Stimulated activated CD8-positive, alpha-beta memory T cell treated with anti-CD3 and anti-CD28 coated beads, Interleukin-7, amount 100 ng/mL, for 48 hours (primary cell): ENCODE measurements around the gene TMEM269.
"Not testable (repeated sequence)": the region's sequence is repeated elsewhere in the genome, so short reads cannot be mapped to it uniquely, and the experiment has no call there.

Experiments
- DNase-seq, 2 donors: peaks; one replicate each; pipeline ENCODE4 v3.0.0-alpha.2; 2020; ENCODE audit warnings: low read depth in 1 of 2; ENCODE audit errors: extremely low read depth in 1 of 2

TMEM269 gene

DNA sequence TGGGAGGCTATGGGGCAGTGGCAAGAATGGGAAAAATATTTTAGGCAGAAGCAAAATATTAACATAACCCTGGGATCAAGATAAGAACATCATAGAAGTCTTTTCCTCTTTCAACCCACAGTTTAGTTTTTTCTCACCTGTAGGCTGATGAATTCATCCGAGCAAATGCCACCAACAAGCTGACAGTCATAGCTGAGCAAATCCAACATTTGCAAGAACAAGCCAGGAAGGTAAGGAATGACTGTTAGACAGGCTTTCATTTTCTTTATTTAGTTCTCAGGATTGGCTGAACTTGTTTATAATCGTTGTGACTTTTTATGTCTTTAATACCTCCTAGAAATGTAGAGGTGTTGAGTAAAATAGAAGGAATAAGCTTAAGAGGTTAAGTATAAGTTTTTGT lies 11.4 kb upstream of the TMEM269 start:
- DNase-seq = no peak

DNA sequence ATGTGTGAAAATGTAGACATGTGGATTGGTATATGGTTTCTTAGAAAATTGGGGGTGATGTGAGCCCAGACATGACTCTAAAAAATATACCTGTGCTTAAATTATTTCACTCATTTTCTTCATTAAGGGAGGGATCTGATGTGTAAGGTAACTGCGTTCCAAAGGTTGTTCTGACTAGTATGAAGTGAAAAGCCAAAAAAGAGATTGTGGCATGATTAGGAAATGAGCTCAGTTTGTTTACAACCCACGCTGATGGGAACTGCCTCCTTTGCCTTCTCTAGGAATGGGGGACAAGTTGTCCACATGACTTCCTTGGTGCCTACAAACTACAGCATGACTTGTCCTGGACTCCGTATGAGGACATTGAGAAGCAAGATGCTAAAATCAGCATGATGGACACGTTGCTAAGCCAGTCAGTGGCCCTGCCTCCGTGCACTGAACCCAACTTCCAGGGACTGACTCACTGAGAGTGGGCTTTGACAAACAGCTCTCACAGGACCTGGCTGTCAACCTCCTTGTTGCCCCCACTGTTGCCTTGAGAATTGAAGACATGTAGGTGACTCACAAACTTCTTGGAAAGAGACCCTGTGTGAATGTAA lies 9.8 kb upstream of the TMEM269 start:
- no peak for DNase-seq

GRCh38 chr1:42776502-42776901 lies 8.3 kb upstream of the TMEM269 start:
- DNase-seq = no peak

DNA sequence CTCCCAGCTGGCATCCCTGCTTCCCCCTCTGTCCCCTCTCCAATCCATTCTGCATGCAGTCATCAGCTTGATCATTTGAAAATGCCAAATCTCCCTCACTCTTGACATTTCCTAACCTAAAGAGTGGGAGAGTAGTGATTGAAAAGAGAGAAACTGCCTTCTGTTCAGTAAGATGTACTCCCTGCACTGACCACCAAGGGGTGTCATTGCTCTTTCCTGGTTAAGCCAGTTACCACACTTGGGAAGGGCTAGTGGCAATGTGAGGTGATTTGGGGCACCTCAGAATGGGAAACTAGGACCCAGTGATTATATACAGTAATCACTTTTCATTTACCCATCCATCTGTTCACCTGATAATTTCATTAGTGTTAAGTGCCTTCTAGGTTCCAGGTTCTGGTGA lies 6.9 kb upstream of the TMEM269 start:
- DNase-seq = no peak

- no peak for DNase-seq
Observed at GRCh38 chr1:42779725-42780124, 5.1 kb upstream of the TMEM269 start.

GRCh38 chr1:42780176-42780575 lies 4.6 kb upstream of the TMEM269 start:
- no peak for DNase-seq

- no peak for DNase-seq
Observed at GRCh38 chr1:42783092-42783491, 1.7 kb upstream of the TMEM269 start.

GRCh38 chr1:42784547-42784945 lies 245 bp upstream of the TMEM269 start:
- DNase-seq = no peak

- DNase-seq = no peak
Observed at GRCh38 chr1:42786097-42786496, 1.3 kb downstream of the TMEM269 start.

GRCh38 chr1:42788021-42788420 lies 3.2 kb downstream of the TMEM269 start:
- DNase-seq = no peak

DNA sequence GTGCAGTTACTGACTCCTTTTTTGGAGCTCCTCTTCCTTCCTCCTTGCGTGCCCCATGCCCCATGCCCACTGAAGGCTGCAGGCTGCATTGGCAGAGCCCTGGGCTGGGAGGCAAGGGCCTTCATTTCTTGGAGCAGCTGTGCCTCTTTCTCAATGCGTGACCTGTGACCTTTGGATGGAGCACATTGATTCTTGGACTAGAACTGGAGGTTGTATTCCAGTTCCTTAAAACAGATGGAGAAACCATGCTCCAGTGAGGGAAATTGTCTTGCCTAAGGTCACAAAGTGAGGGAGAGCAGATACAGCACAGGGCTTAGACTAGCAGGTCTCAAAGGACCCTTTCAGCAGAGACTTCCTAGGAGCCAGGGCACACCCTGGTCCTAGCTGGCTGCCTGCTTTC lies 9.0 kb downstream of the TMEM269 start:
- DNase-seq = no peak

GRCh38 chr1:42797414-42797813 lies 12.6 kb downstream of the TMEM269 start:
- DNase-seq = no peak

DNA sequence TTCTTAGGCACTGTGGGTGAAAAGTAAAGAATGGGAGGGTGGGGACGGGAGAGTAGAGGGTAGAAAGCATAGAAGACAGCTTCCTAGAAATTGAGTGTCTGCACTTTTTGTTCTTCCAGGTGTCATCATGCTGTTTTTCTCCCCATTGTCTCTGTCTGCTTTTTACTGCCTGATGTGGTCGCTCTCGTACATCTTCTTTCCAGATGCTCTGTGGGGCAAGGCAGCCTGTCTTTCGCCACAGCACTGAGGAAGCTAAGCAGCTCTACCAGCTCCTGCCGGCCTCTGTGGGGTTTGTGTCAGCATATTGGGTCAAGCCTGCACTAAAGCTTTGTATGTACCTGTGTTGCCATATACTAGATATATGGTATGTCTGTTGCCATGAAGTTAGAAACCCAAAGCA lies 13.2 kb downstream of the TMEM269 start:
- no peak for DNase-seq

- no peak for DNase-seq
Observed at GRCh38 chr1:42801832-42802473, 17.2 kb downstream of the TMEM269 start.

DNA sequence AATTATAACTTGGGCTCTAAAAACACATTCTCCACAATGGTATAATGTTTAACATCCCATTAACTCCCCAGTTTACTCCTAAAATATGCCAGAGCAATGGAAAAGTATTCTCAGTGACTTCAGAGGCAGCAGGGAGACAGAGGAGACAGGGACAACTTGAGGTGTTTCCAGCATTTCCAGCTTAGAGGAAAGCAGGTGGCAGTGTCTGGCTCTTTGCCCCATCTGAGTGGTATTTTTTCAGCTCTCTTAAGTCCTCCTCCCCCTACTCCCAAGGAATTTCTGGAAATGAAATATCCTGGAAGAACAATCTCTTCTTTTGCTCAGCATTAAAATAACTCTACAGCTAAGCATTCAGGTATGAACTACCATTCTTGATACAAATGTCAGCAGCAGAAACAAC lies 21.4 kb downstream of the TMEM269 start:
- DNase-seq = no peak

DNA sequence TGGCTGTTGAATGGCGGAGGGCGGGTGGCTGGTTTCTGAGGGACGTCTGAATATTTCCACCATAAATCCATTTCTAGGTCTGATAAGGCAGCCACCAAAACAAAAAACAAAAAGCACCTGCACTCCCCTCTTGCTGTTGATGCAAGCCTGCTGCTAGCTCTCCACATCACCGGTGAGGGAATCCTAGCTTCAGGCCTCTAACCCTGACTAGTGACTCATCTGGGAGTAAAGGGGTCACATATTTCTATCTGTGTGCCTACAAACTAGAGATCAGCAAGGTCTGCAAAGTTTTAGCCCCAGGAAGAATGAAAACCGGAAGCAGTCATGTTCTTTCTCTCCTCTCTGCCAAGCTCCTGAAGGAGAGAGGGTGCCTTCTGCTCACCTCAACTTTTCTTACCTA lies 21.8 kb downstream of the TMEM269 start:
- DNase-seq = no peak

DNA sequence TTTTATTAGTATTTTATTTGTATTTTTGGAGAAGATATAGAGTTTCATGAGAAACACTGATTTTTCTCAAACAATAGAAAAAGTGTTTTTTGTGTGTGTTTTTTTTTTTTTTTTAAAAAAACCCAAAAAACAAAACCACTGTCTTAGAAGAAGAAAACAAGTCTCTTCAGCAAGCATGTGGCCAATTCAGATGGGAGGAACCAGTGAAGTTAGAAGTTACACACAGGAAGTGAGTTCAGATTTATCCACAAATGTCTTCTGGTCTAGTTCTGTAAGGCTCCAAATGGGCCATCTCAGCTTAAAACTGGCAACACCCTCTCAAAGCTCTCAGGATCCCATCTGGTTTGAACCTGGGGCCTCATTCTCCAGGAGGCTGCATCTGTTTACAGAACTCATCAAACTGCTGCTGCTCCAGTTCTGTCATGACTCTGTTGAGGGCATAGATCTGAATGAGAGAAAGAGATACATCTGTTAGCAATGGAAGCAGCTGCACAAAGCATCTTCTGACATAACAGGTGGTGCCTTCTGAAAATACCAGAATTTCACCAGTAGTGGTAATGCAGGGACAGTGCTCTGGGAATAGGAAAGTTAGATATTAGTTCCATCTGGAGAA lies 22.4 kb downstream of the TMEM269 start:
- DNase-seq = no peak

DNA sequence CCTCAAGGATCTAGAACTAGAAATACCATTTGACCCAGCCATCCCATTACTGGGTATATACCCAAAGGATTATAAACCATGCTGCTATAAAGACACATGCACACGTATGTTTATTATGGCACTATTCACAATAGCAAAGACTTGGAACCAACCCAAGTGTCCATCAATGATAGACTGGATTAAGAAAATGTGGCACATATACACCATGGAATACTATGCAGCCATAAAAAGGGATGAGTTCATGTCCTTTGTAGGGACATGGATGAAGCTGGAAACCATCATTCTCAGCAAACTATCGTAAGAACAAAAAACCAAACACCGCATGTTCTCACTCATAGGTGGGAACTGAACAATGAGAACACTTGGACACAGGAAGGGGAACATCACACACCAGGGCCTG lies 30.0 kb downstream of the TMEM269 start:
- DNase-seq = not testable (repeated sequence)

DNA sequence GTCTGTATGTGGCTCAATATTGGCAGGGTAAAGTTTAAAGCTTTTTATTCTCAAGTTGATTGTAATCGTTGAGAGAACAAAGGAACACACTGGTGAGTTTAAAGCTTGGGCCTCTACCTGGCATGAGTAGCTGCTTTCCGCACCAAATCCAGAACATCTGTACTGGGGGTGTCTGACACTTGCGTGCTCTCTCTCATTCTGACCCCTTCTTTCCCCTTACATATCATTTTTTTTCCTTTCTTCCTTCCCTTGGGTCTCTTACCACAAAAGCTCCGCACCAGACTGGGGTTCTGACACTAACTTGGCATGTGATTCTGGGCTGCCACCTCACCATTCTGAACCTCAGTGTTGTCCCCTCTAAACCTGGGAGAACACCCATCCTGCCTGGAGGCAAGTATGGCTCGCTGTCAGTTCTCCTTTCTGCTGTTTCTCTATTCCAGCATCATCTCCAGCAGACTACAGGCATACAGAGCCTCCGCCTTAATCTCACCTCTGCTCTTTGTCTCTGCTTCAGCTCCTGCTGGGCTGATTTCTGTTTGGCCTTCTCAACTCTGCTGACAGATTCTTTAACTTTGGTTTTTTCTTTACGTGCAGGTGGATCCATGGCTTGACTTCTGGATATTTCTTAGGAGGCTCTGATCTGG lies 31.3 kb downstream of the TMEM269 start:
- peak in 1 of 2 donors; percentile 5 for DNase-seq

GRCh38 chr1:42816585-42817439 lies 32.0 kb downstream of the TMEM269 start, which contains the start of the genes ERMAP and SVBP:
ERMAP (plus strand) TSS chr1:42817122; CDS start chr1:42830449, 13,327 bp downstream.
SVBP (minus strand) TSS chr1:42817397; CDS start chr1:42816544, 853 bp downstream.
- peak; percentile 87 to 91 for DNase-seq

- no peak for DNase-seq
Observed at GRCh38 chr1:42817440-42817767, 32.6 kb downstream of the TMEM269 start.
